Measurements from ENCODE around the gene MAP6.

MAP6 gene

DNA sequence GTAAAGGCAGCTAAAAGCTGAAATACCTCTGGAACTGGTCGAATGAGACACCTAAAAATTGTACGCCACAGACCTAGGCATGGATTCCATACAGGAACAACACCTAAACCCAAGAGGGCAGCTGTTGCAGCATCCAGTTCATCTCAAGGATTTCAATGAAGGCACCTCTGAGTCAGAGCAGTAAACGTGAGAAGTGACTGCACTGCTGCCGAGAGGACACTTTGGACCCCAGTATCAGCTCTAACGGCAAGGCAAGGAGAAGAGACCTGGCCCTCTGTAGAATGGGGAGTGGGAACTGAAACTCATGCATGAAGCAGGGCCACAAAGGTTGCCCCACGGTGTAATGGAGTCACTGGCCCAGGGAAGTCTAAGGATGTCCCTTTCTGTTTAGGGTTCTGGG lies 23.9 kb downstream of the MAP6 start:
- no peak for TF ChIP-seq EZH2 (IDR thresholded peaks at IDR 0.05; ENCODE audit: borderline replicate concordance, low read length)
- TF ChIP-seq, protein P1, sequence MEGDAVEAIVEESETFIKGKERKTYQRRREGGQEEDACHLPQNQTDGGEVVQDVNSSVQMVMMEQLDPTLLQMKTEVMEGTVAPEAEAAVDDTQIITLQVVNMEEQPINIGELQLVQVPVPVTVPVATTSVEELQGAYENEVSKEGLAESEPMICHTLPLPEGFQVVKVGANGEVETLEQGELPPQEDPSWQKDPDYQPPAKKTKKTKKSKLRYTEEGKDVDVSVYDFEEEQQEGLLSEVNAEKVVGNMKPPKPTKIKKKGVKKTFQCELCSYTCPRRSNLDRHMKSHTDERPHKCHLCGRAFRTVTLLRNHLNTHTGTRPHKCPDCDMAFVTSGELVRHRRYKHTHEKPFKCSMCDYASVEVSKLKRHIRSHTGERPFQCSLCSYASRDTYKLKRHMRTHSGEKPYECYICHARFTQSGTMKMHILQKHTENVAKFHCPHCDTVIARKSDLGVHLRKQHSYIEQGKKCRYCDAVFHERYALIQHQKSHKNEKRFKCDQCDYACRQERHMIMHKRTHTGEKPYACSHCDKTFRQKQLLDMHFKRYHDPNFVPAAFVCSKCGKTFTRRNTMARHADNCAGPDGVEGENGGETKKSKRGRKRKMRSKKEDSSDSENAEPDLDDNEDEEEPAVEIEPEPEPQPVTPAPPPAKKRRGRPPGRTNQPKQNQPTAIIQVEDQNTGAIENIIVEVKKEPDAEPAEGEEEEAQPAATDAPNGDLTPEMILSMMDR (IDR thresholded peaks at IDR 0.05; ENCODE audit: low read length), result no peak
- no peaks in the 10 kb centered on the region for H4K20me1 ChIP-seq (ENCODE audit: insufficient read depth, low read length)
- H3K27ac ChIP-seq (ENCODE audit: low read depth, low read length, poor library complexity, severe bottlenecking), result no peak overlapping the region
- H2AFZ ChIP-seq (ENCODE audit: low read length), result no peak overlapping the region
- no peak overlapping the region for H3K4me2 ChIP-seq (ENCODE audit: low read length)
- no peaks in the 10 kb centered on the region for H3K79me2 ChIP-seq (ENCODE audit: insufficient read depth, low read length)
- H3F3A ChIP-seq (ENCODE audit: insufficient read depth, low read length), result no peaks in the 10 kb centered on the region
- H3K4me3 ChIP-seq (ENCODE audit: low read depth, low read length, poor library complexity, severe bottlenecking), result no peak overlapping the region
- H3K9me2 ChIP-seq (ENCODE audit: low read depth, low read length), result no peaks in the 10 kb centered on the region
- no peaks in the 10 kb centered on the region for H3K9me3 ChIP-seq (ENCODE audit: low read length)
- no peaks in the 10 kb centered on the region for H3K27me3 ChIP-seq (ENCODE audit: insufficient read depth, low read length)
- H3K4me1 ChIP-seq (ENCODE audit: insufficient read depth, low read length, severe bottlenecking), result no peaks in the 10 kb centered on the region
- no peaks in the 10 kb centered on the region for H3K36me3 ChIP-seq (ENCODE audit: insufficient read depth, low read length)
- H3K9ac ChIP-seq (ENCODE audit: low read length), result no peak overlapping the region

DNA sequence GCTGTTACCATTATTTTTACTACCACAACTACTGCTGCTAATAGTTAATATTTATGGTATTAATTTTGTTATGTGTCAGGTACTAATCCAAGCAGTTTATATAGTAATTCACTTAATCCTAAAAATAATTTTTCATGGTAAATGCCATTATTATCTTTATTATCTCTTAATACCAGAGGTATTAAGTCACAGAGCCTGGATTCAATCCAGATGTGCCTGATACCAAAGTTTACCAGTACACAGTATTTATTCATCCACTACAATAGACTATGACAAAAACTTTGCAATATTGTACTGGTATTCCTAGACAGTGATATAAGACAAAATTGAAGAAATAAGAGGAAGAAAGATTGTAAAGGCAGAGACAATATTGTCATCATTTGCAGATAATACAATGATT lies 24.5 kb downstream of the MAP6 start:
- Histone ChIP-seq H3K27me3 (ENCODE audit: insufficient read depth, low read length) (no peaks in the 10 kb centered on the region), H3K9me3 (ENCODE audit: low read length) (no peaks in the 10 kb centered on the region), H3K36me3 (ENCODE audit: insufficient read depth, low read length) (no peaks in the 10 kb centered on the region), H3K9me2 (ENCODE audit: low read depth, low read length) (no peaks in the 10 kb centered on the region), H3K27ac (ENCODE audit: low read depth, low read length, poor library complexity, severe bottlenecking) (no peak overlapping the region), H3K4me1 (ENCODE audit: insufficient read depth, low read length, severe bottlenecking) (no peaks in the 10 kb centered on the region), H3K9ac (ENCODE audit: low read length) (no peak overlapping the region), H2AFZ (ENCODE audit: low read length) (no peak overlapping the region), H3K79me2 (ENCODE audit: insufficient read depth, low read length) (no peaks in the 10 kb centered on the region), H3K4me3 (ENCODE audit: low read depth, low read length, poor library complexity, severe bottlenecking) (no peak overlapping the region), H3F3A (ENCODE audit: insufficient read depth, low read length) (no peaks in the 10 kb centered on the region), H3K4me2 (ENCODE audit: low read length) (no peak overlapping the region), H4K20me1 (ENCODE audit: insufficient read depth, low read length) (no peaks in the 10 kb centered on the region)
- TF ChIP-seq, protein P1 (IDR thresholded peaks at IDR 0.05; ENCODE audit: low read length), result no peak
- no peak for TF ChIP-seq EZH2 (IDR thresholded peaks at IDR 0.05; ENCODE audit: borderline replicate concordance, low read length)

DNA sequence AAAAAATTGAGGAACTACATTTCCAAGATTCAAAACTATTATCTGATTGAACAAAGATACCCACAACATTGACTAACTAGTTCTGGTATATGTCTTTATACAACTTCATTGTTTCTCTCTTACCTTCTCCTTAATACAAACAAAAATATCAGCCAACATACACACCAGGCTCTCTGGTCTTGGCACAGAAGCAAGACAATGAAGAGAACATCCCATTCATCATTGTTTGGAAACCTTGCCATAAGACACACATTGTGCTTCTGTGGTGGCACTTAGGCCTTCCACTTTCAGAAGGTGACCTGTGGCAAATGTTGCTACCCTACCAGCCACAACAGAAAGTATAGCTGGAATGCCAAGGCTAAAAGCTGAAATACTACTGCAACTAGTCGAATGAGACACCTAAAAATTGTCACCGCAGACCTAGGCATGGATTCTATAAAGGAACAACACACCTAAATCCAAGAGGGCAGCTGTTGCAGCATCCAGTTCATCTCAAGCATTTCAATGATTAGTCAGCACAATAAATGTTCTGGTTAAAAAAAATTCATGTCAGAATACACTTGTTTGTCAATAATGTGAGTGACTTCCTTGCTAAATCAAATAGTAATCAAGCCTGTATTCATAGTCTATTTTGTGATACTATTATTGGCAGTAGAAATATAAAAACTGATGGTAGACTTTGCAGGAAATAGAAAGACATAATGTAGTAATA lies 26.3 kb downstream of the MAP6 start:
- Histone ChIP-seq H3K27ac (ENCODE audit: low read depth, low read length, poor library complexity, severe bottlenecking) (no peak overlapping the region), H3F3A (ENCODE audit: insufficient read depth, low read length) (no peaks in the 10 kb centered on the region), H3K79me2 (ENCODE audit: insufficient read depth, low read length) (no peaks in the 10 kb centered on the region), H4K20me1 (ENCODE audit: insufficient read depth, low read length) (no peaks in the 10 kb centered on the region), H3K4me3 (ENCODE audit: low read depth, low read length, poor library complexity, severe bottlenecking) (no peak overlapping the region), H3K4me1 (ENCODE audit: insufficient read depth, low read length, severe bottlenecking) (no peaks in the 10 kb centered on the region), H3K9me2 (ENCODE audit: low read depth, low read length) (no peaks in the 10 kb centered on the region), H3K36me3 (ENCODE audit: insufficient read depth, low read length) (no peaks in the 10 kb centered on the region), H3K9ac (ENCODE audit: low read length) (no peak overlapping the region), H3K4me2 (ENCODE audit: low read length) (no peak overlapping the region), H3K27me3 (ENCODE audit: insufficient read depth, low read length) (no peaks in the 10 kb centered on the region), H2AFZ (ENCODE audit: low read length) (no peak overlapping the region), H3K9me3 (ENCODE audit: low read length) (no peaks in the 10 kb centered on the region)
- TF ChIP-seq, protein P1 (IDR thresholded peaks at IDR 0.05; ENCODE audit: low read length), result no peak
- TF ChIP-seq EZH2 (IDR thresholded peaks at IDR 0.05; ENCODE audit: borderline replicate concordance, low read length), result no peak

All from OCI-LY1 (cell line).